ENCODE measurements around the gene NLK.

DNA sequence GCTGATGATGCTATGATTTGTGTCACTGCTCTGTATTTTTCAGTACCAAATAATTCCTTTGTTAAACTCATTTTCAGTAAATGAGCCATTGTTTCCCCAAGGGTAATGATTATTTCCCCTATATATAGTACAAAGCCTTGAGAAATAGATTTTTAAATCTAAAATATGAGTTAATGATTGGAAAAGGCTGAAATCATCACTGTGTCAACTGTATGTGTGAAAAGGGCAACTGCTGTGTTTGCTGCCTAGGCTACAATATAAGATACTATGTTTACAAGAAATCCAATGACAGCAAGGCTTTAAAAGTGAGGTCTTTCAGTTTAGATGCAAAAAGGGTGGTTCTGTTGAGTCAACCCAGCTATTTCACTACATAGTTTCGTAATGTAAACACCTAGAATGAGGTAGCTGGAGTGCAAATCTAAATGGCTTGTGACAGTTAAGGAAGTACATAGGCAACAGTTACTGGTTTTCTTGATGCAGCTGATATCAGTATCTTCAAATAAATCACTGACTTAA is 15.3 kb downstream of the NLK start:
- TF ChIP-seq TAF1 (IDR thresholded peaks at IDR 0.05; ENCODE audit: borderline replicate concordance, low read depth, low read length) (no peak), POLR2A (IDR thresholded peaks at IDR 0.05; ENCODE audit: low read depth, low read length) (no peak), POLR2AphosphoS5 (IDR thresholded peaks at IDR 0.05; ENCODE audit: low read depth, low read length) (no peak)

All from GM12892 (cell line).